ENCODE data around the gene KCNJ4.

The KCNJ4 gene

DNA sequence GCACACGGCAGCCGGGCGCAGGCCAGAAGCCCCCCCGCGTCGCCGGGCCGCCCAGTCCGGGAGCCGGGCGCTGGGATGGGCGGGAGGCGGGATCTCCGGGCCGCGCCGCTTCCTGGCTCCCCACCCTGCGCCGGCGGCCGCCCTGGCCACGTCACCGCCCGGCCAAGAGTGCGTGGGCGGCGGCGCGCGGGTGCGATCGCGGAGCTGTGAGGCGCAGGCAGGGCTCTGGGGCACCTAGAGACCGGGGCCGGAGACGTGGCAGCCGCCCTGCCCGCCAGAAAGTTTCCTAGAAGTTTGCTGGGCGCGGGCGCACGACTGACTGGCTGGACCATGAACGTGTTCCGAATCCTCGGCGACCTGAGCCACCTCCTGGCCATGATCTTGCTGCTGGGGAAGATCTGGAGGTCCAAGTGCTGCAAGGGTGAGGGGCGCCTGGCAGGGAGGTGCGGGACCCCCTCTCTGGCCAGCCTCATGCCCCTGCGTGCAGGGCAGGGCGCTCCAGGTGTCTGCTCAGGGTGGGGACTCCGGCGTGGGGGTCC is 13.0 kb upstream of the KCNJ4 start, which contains the start of gene KDELR3 (continued):
- TF ChIP-seq, protein P1, sequence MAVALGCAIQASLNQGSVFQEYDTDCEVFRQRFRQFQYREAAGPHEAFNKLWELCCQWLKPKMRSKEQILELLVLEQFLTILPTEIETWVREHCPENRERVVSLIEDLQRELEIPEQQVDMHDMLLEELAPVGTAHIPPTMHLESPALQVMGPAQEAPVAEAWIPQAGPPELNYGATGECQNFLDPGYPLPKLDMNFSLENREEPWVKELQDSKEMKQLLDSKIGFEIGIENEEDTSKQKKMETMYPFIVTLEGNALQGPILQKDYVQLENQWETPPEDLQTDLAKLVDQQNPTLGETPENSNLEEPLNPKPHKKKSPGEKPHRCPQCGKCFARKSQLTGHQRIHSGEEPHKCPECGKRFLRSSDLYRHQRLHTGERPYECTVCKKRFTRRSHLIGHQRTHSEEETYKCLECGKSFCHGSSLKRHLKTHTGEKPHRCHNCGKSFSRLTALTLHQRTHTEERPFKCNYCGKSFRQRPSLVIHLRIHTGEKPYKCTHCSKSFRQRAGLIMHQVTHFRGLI (tag by site-specific recombination; IDR thresholded peaks at IDR 0.05), result peak; percentile 67
- TF ChIP-seq ZNF660 (tag by site-specific recombination; IDR thresholded peaks at IDR 0.05), result 0 out of 2 replicates have a peak, but pooled peaks have one; percentile 43
- TF ChIP-seq ZSCAN30 (tag by site-specific recombination; IDR thresholded peaks at IDR 0.05), result no peak; the same call in 1 of the 2 replicates
- peak; percentile 25; the same call in 1 of the 2 replicates for TF ChIP-seq ZNF184 (tag by site-specific recombination; IDR thresholded peaks at IDR 0.05)
- peak; percentile 90 for TF ChIP-seq IKZF3 (tag by site-specific recombination; IDR thresholded peaks at IDR 0.05)
- no peak for TF ChIP-seq SALL2 (tag by site-specific recombination; IDR thresholded peaks at IDR 0.05; ENCODE audit: borderline replicate concordance)
- peak; percentile 10; the same call in 1 of the 2 replicates for TF ChIP-seq ZNF596 (tag by site-specific recombination; IDR thresholded peaks at IDR 0.05)
- TF ChIP-seq, protein P2, sequence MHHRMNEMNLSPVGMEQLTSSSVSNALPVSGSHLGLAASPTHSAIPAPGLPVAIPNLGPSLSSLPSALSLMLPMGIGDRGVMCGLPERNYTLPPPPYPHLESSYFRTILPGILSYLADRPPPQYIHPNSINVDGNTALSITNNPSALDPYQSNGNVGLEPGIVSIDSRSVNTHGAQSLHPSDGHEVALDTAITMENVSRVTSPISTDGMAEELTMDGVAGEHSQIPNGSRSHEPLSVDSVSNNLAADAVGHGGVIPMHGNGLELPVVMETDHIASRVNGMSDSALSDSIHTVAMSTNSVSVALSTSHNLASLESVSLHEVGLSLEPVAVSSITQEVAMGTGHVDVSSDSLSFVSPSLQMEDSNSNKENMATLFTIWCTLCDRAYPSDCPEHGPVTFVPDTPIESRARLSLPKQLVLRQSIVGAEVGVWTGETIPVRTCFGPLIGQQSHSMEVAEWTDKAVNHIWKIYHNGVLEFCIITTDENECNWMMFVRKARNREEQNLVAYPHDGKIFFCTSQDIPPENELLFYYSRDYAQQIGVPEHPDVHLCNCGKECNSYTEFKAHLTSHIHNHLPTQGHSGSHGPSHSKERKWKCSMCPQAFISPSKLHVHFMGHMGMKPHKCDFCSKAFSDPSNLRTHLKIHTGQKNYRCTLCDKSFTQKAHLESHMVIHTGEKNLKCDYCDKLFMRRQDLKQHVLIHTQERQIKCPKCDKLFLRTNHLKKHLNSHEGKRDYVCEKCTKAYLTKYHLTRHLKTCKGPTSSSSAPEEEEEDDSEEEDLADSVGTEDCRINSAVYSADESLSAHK (tag by site-specific recombination; IDR thresholded peaks at IDR 0.05), result peak; percentile 97
- no peak for TF ChIP-seq ZFP3 (tag by site-specific recombination; IDR thresholded peaks at IDR 0.05; ENCODE audit: low read depth)
- TF ChIP-seq GLIS1 (tag by site-specific recombination; IDR thresholded peaks at IDR 0.05), result no peak
- no peak for TF ChIP-seq OSR2 (tag by site-specific recombination; IDR thresholded peaks at IDR 0.05)
- TF ChIP-seq, protein P3, sequence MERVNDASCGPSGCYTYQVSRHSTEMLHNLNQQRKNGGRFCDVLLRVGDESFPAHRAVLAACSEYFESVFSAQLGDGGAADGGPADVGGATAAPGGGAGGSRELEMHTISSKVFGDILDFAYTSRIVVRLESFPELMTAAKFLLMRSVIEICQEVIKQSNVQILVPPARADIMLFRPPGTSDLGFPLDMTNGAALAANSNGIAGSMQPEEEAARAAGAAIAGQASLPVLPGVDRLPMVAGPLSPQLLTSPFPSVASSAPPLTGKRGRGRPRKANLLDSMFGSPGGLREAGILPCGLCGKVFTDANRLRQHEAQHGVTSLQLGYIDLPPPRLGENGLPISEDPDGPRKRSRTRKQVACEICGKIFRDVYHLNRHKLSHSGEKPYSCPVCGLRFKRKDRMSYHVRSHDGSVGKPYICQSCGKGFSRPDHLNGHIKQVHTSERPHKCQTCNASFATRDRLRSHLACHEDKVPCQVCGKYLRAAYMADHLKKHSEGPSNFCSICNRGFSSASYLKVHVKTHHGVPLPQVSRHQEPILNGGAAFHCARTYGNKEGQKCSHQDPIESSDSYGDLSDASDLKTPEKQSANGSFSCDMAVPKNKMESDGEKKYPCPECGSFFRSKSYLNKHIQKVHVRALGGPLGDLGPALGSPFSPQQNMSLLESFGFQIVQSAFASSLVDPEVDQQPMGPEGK (tag by site-specific recombination; IDR thresholded peaks at IDR 0.05), result peak; percentile 34
- no peak for TF ChIP-seq ZNF202 (tag by site-specific recombination; IDR thresholded peaks at IDR 0.05; ENCODE audit: borderline replicate concordance)
- TF ChIP-seq, protein P4, sequence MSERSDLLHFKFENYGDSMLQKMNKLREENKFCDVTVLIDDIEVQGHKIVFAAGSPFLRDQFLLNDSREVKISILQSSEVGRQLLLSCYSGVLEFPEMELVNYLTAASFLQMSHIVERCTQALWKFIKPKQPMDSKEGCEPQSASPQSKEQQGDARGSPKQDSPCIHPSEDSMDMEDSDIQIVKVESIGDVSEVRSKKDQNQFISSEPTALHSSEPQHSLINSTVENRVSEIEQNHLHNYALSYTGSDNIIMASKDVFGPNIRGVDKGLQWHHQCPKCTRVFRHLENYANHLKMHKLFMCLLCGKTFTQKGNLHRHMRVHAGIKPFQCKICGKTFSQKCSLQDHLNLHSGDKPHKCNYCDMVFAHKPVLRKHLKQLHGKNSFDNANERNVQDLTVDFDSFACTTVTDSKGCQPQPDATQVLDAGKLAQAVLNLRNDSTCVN (tag by site-specific recombination; optimal IDR thresholded peaks at IDR 0.05), result peak; percentile 75
- TF ChIP-seq, protein P5, sequence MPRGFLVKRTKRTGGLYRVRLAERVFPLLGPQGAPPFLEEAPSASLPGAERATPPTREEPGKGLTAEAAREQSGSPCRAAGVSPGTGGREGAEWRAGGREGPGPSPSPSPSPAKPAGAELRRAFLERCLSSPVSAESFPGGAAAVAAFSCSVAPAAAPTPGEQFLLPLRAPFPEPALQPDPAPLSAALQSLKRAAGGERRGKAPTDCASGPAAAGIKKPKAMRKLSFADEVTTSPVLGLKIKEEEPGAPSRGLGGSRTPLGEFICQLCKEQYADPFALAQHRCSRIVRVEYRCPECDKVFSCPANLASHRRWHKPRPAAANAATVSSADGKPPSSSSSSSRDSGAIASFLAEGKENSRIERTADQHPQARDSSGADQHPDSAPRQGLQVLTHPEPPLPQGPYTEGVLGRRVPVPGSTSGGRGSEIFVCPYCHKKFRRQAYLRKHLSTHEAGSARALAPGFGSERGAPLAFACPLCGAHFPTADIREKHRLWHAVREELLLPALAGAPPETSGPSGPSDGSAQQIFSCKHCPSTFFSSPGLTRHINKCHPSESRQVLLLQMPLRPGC (tag by site-specific recombination; IDR thresholded peaks at IDR 0.05), result 0 out of 2 replicates have a peak, but pooled peaks have one; percentile 20
- peak; percentile 33; the same call in 1 of the 2 replicates for TF ChIP-seq ZBTB20 (tag by site-specific recombination; IDR thresholded peaks at IDR 0.05)

DNA sequence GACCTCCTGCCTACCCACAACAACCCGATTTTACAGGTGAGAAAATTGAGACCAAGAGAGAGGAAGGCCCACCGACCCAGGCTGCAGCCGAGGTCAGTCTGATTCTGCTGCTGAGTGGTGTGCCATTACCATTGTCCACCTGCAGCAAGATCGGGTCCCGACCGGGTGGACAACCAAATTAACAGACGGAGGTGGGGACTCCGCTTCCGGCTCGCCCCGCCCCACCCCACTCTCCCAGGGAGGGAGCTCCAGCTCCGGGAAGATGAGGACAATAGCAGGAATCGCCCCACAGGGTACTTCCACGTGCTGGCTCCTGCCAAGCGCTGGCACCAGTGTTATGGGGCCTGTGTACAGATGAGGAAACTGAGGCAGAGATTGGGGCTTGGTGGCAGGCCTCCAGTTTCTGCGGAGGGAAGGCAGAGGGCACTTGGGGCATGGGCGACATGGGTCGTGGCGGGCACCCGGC is 12.5 kb upstream of the KCNJ4 start:
- CTCF ChIA-PET, result no interaction called here
- POLR2A ChIA-PET, result interaction anchor here (1.0 to 1.4 kb wide), 3 partner anchors 14 to 416 kb away, joined by 3 to 4 read pairs (median 3); no protein-coding TSS in a partner anchor
- Histone ChIP-seq H3K4me1 (ENCODE audit: control insufficient read depth, insufficient read depth, low read length) (peaks cover 6% of the 10 kb centered on the region), H3K4me3 (ENCODE audit: low read depth, low read length) (peak overlapping the region; percentile 52), H3K9me3 (ENCODE audit: control insufficient read depth, insufficient read depth, low read depth, low read length) (no peaks in the 10 kb centered on the region), H3K36me3 (ENCODE audit: control insufficient read depth in 2 of 2, insufficient read depth in 1 of 2, low read length in 2 of 2) (no peaks in the 10 kb centered on the region), H3K27ac (ENCODE audit: extremely low read depth, low read depth, low read length) (peak overlapping the region; percentile 27; the same call in 1 of the 2 replicates)
- no peak for TF ChIP-seq GFI1B (tag by site-specific recombination; IDR thresholded peaks at IDR 0.05)
- TF ChIP-seq KLF10 (tag by site-specific recombination; IDR thresholded peaks at IDR 0.05), result no peak
- TF ChIP-seq ZNF626 (tag by site-specific recombination; IDR thresholded peaks at IDR 0.05), result no peak
- TF ChIP-seq ZNF366 (tag by site-specific recombination; conservative IDR thresholded peaks at IDR 0.05), result no peak
- no peak for TF ChIP-seq ZNF558 (tag by site-specific recombination; IDR thresholded peaks at IDR 0.05)
- no peak for TF ChIP-seq KLF16 (tag by site-specific recombination; IDR thresholded peaks at IDR 0.05)
- no peak for TF ChIP-seq ZNF10 (tag by site-specific recombination; IDR thresholded peaks at IDR 0.05)
- no peak for TF ChIP-seq ZNF133 (tag by site-specific recombination; IDR thresholded peaks at IDR 0.05)
- TF ChIP-seq ZNF292 (tag by site-specific recombination; IDR thresholded peaks at IDR 0.05; ENCODE audit: borderline replicate concordance, low read depth), result no peak
- 0 out of 2 replicates have a peak, but pooled peaks have one; percentile 7 for TF ChIP-seq ZFP3 (tag by site-specific recombination; IDR thresholded peaks at IDR 0.05; ENCODE audit: low read depth)
